Parathyroid adenoma (tissue), 2 donors: ENCODE results near the gene AP3D1.
A peak's percentile ranks its signal among the peaks of the same experiment; 100 is the strongest.
"Not testable (repeated sequence)": the region's sequence is repeated elsewhere in the genome, so short reads cannot be mapped to it uniquely, and the experiment has no call there.

Source experiments
- H2AFZ ChIP-seq: fragments of 300-600 bp; sonication (generic); one replicate; pipeline ENCODE4 v1.7.0; 2017; ENCODE audit warnings: antibody characterized with exemption, mild to moderate bottlenecking
- H3K27ac ChIP-seq: fragments of 300-600 bp; sonication (generic); one replicate; pipeline ENCODE4 v1.7.0; 2017
- H3K27me3 ChIP-seq: fragments of 300-600 bp; sonication (generic); one replicate; pipeline ENCODE4 v1.7.0; 2017; ENCODE audit warnings: low read length; ENCODE audit not compliant: control insufficient read depth, insufficient read depth
- H3K36me3 ChIP-seq: fragments of 300-600 bp; sonication (generic); one replicate; pipeline ENCODE4 v1.7.0; 2017; ENCODE audit warnings: low read length; ENCODE audit not compliant: control insufficient read depth, insufficient read depth
- H3K4me1 ChIP-seq: fragments of 300-600 bp; sonication (generic); one replicate; pipeline ENCODE4 v1.7.0; 2017; ENCODE audit warnings: control low read depth
- H3K4me2 ChIP-seq: fragments of 300-600 bp; sonication (generic); one replicate; pipeline ENCODE4 v1.7.0; 2017; ENCODE audit warnings: low read length
- H3K4me3 ChIP-seq: fragments of 300-600 bp; sonication (generic); one replicate; pipeline ENCODE4 v1.7.0; 2017; ENCODE audit warnings: low read depth, low read length
- H3K79me2 ChIP-seq: fragments of 300-600 bp; sonication (generic); one replicate; pipeline ENCODE4 v1.7.0; 2017; ENCODE audit warnings: control low read depth
- H3K9ac ChIP-seq: fragments of 300-600 bp; sonication (generic); one replicate; pipeline ENCODE4 v1.7.0; 2017; ENCODE audit warnings: mild to moderate bottlenecking
- H3K9me3 ChIP-seq: fragments of 300-600 bp; sonication (generic); one replicate; pipeline ENCODE4 v1.7.0; 2017; ENCODE audit warnings: low read length; ENCODE audit not compliant: control insufficient read depth
- TF ChIP-seq, protein P1 (sequence below): fragments of 300-600 bp; sonication (generic); IDR thresholded peaks from one replicate; pipeline ENCODE4 v1.7.0; 2017; ENCODE audit warnings: antibody characterized with exemption, mild to moderate bottlenecking
- donor health status: primary hyperparathyroidism.

AP3D1 gene

DNA sequence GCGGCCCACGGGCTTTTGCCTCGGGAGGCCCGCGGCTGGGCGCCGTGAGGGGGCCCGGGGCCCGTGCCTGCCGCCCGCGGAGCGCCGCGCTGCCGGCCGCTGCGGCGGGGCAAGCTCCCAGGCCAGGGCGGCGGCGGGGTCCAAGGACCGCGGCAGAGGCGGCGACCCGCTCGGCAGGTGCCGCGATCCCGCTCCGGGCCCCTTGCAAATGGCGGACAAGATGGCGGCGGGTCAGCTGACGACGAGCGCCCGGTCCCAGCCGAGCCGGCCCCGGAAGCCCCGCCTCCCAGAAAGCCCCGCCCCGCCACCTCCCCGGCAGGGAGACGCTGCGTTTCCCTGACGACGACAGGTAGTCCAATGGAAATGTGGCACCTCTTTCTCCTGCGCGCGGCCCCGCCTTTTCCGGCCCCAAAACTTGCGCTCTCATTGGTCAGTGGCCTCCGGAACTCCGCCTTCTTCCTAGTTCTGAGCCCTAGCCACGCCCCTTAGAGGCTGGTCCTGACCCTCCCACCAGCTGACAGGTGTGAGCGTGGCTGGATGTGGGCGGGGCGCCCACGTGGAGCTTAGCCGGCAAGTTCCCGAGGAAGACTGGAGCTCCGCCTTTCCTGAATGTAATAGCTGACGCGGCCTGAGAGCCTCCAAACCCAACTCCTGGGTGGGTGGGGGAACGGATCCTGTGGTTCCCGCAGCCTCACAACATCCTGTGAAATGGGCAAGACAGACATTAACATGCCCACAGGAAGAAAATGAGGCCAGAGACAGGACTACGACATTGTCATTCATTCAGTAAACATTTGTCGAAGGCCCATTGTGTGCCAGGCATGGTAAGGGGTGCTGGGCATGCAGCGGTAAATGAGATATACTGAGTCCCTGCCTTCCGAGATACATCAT lies at the start of gene AP3D1:
Gene AP3D1, minus strand, starts transcription at position 228 of the 891 bp plus-strand sequence. CDS start 232 bp downstream, outside the sequence.
- H3K27me3 ChIP-seq: no peaks in the 10 kb centered on the region
- no peaks in the 10 kb centered on the region for H3K36me3 ChIP-seq
- peak within 1 kb of the TSS; percentile 63 for H3K4me2 ChIP-seq
- TF ChIP-seq, protein P1, sequence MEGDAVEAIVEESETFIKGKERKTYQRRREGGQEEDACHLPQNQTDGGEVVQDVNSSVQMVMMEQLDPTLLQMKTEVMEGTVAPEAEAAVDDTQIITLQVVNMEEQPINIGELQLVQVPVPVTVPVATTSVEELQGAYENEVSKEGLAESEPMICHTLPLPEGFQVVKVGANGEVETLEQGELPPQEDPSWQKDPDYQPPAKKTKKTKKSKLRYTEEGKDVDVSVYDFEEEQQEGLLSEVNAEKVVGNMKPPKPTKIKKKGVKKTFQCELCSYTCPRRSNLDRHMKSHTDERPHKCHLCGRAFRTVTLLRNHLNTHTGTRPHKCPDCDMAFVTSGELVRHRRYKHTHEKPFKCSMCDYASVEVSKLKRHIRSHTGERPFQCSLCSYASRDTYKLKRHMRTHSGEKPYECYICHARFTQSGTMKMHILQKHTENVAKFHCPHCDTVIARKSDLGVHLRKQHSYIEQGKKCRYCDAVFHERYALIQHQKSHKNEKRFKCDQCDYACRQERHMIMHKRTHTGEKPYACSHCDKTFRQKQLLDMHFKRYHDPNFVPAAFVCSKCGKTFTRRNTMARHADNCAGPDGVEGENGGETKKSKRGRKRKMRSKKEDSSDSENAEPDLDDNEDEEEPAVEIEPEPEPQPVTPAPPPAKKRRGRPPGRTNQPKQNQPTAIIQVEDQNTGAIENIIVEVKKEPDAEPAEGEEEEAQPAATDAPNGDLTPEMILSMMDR: no peak
- H3K27ac ChIP-seq: peak within 1 kb of the TSS; percentile 64
- H3K9ac ChIP-seq: peak within 1 kb of the TSS; percentile 41
- H3K79me2 ChIP-seq: peaks cover 40% of the 10 kb centered on the region
- no peaks in the 10 kb centered on the region for H3K9me3 ChIP-seq
- H3K4me1 ChIP-seq: peaks cover 8% of the 10 kb centered on the region
- peak within 1 kb of the TSS; percentile 85 for H2AFZ ChIP-seq
- peak within 1 kb of the TSS; percentile 53 for H3K4me3 ChIP-seq

DNA sequence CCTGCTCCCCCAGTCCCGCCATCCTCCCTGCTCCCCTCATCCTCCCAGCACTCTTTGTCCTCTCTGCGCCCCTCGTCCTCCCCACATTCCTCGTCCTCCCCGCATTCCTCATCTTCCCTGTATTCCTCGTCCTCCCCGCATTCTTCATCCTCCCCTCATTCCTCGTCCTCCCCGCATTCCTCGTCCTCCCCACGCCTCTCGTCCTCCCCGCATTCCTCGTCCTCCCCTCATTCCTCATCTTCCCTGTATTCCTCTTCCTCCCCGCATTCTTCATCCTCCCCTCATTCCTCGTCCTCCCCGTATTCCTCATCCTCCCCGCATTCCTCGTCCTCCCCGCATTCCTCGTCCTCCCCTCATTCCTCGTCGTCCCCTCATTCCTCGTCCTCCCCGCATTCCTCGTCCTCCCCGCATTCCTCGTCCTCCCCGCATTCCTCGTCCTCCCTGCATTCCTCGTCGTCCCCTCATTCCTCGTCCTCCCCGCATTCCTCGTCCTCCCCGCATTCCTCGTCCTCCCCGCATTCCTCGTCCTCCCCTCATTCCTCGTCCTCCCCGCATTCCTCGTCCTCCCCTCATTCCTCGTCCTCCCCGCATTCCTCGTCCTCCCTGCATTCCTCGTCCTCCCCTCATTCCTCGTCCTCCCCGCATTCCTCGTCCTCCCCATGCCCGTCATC lies 49.4 kb upstream of the AP3D1 start:
- not testable (repeated sequence) for H3K4me3 ChIP-seq, H3K4me2 ChIP-seq, H3K27me3 ChIP-seq, H3K36me3 ChIP-seq, H3K4me1 ChIP-seq, H3K9ac ChIP-seq, H3K9me3 ChIP-seq, H3K27ac ChIP-seq, H2AFZ ChIP-seq
- peaks cover 26% of the 10 kb centered on the region for H3K79me2 ChIP-seq

DNA sequence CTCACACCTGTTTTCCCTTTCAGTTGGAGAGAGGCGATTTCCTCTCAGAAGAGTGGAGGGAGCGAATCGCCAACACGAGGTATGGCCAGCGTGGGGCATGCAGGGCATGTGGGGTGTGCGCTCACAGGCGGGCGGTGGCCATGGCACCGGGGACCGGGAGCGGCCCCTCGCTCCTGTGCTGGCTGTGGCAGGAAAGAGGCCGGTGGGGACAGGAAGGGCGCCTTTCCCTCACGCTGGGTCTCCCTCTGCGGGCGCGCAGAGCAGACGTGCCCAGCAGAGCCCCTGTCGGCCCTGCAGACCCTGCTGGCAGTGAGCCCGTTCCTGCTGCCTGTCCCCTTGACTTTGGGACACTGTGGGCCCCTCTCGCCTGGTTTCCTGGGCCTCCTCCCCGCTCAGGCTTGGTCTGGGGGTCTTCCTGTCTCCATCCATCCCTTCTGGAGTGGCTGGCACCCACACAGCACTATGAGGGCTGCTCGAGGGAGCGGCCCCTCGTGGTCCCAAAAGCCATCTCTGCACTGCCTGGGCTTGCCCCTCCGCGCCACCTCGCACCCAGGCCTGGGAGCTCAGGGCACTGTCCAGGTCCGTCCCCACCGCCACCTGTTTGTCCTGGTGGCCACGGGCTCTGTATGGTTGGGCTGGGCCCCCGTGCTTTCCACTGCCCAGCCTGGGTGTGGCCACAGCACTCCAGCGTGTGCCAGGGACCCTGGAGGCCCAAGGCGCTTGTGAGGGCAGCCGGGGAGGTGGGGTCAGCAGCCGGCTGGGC lies 48.7 kb upstream of the AP3D1 start:
- peaks cover 33% of the 10 kb centered on the region for H3K79me2 ChIP-seq
- no peak overlapping the region for H3K27ac ChIP-seq
- no peaks in the 10 kb centered on the region for H3K27me3 ChIP-seq
- H3K4me1 ChIP-seq: no peaks in the 10 kb centered on the region
- H3K4me2 ChIP-seq: no peak overlapping the region
- H3K36me3 ChIP-seq: no peaks in the 10 kb centered on the region
- no peak overlapping the region for H3K9ac ChIP-seq
- H2AFZ ChIP-seq: no peak overlapping the region
- no peaks in the 10 kb centered on the region for H3K9me3 ChIP-seq
- TF ChIP-seq, protein P1: no peak
- no peak overlapping the region for H3K4me3 ChIP-seq

DNA sequence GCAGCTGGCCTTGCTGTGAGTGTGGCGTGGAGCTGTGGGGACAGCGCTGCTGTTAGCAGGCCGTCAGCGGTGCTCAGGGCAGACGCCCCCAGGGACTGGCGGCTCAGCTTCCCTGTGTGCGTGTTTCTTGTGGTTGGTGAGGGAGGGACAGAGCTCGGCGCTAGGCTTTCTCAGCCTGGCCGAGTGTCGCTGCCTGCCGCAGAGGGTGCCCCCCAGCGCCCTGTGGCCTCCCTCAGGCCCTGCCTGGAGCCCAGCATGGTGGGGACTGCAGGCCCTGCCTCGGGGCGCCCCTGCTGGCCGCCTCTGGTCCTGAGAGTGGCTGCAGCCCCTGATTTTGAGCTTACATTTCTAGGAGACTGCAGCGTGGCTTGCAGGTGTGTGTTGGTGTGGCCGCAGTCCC lies 47.8 kb upstream of the AP3D1 start:
- H3K4me2 ChIP-seq: no peak overlapping the region
- no peaks in the 10 kb centered on the region for H3K36me3 ChIP-seq
- peaks cover 39% of the 10 kb centered on the region for H3K79me2 ChIP-seq
- no peaks in the 10 kb centered on the region for H3K4me1 ChIP-seq
- H3K27me3 ChIP-seq: no peaks in the 10 kb centered on the region
- H3K4me3 ChIP-seq: no peak overlapping the region
- no peak overlapping the region for H3K9ac ChIP-seq
- no peaks in the 10 kb centered on the region for H3K9me3 ChIP-seq
- TF ChIP-seq, protein P1: no peak
- H2AFZ ChIP-seq: no peak overlapping the region
- no peak overlapping the region for H3K27ac ChIP-seq

DNA sequence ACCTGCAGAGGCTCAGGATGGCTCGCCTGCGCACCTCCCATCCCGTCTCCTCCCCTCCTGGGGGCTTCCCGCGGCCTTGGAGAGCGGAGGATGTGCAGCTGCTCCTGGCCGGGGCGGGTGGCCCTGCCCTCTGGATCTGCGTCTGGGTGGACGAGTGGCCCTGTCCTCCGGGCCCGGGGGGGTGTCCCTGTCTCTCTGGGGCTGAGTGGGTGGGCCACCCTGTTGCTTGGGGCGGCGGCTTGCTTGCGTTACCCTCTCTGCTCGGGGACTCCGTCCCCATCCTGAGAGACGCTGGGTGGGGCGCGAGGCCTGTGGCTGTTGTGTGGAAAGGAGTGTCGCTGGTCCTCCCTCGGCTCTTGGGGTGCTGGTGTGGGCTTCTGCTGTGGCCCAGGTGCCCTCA lies 47.0 kb upstream of the AP3D1 start:
- Histone ChIP-seq H3K4me1 (no peaks in the 10 kb centered on the region), H3K9ac (no peak overlapping the region), H2AFZ (no peak overlapping the region), H3K27ac (no peak overlapping the region), H3K79me2 (peaks cover 45% of the 10 kb centered on the region), H3K27me3 (no peaks in the 10 kb centered on the region), H3K4me3 (no peak overlapping the region), H3K4me2 (no peak overlapping the region), H3K9me3 (no peaks in the 10 kb centered on the region), H3K36me3 (no peaks in the 10 kb centered on the region)
- TF ChIP-seq, protein P1: no peak
